Measurements from ENCODE around the gene NINJ2.
"Not testable (repeated sequence)": the region's sequence is repeated elsewhere in the genome, so short reads cannot be mapped to it uniquely, and the experiment has no call there.

Gene NINJ2

GRCh38 chr12:663293-663871 is at the start of gene NINJ2:
TSS of gene NINJ2 (minus strand) at chr12:663445. CDS start at chr12:663360, 85 bp downstream.
- no peak within 1 kb of the TSS for H3K4me3 ChIP-seq (ENCODE audit: insufficient read length, low read depth)
- H3K9me3 ChIP-seq (ENCODE audit: insufficient read depth, low read length) = no peaks in the 10 kb centered on the region
- H3K36me3 ChIP-seq (ENCODE audit: insufficient read depth, insufficient read length, low read length) = no peaks in the 10 kb centered on the region
- DNase-seq (ENCODE audit: low read depth, low spot score) = no peak
- H3K9ac ChIP-seq (ENCODE audit: insufficient read length, low read depth) = no peak within 1 kb of the TSS
- TF ChIP-seq SUZ12 (IDR thresholded peaks at IDR 0.05; ENCODE audit: extremely low read depth, insufficient read depth, insufficient read length) (no peak), YY1 (IDR thresholded peaks at IDR 0.05; ENCODE audit: insufficient read depth, insufficient read length) (no peak), ZNF274 (IDR thresholded peaks at IDR 0.05; ENCODE audit: low read depth, low read length) (no peak)
- H3K27me3 ChIP-seq (ENCODE audit: insufficient read depth, insufficient read length) = no peaks in the 10 kb centered on the region
- H3K4me1 ChIP-seq (ENCODE audit: insufficient read depth, insufficient read length) = peaks cover 9% of the 10 kb centered on the region

DNA sequence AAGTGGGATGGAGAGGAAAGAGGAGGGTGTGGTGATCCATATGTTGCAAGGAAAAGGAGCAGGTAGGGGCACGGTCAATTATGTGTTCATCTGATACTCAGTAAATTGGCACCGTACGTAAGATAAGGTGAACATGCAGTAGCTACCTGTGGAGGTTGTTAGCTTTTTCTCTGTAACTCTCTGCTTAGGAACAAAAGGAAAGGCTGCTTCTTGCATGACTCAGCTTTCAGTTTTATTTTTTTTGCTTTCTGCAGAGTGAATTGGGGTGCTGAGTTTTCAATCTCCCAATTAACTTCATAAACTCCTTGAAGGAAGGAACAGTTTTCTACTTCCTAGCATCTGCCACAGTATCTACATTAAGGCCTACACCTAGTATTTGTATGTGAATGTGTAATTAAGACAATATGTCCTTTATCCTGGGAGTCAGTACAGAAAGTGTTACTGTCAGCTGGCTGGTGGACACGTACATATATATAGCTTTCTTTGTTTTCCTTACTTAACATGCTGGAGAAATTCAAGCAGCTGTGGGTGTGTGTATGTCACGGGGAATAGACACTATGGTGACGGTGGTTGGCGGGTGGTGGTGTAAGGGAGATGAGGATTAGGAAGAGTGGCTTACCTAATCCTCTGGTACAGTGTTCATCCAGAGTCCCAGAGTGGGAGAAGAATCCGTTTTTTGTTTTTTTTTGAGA is 49.1 kb upstream of the NINJ2 start:
- Histone ChIP-seq H3K9me3 (ENCODE audit: insufficient read depth, low read length) (no peaks in the 10 kb centered on the region), H3K4me3 (ENCODE audit: insufficient read length, low read depth) (no peak overlapping the region), H3K36me3 (ENCODE audit: insufficient read depth, insufficient read length, low read length) (no peaks in the 10 kb centered on the region), H3K9ac (ENCODE audit: insufficient read length, low read depth) (no peak overlapping the region), H3K4me1 (ENCODE audit: insufficient read depth, insufficient read length) (peaks cover 9% of the 10 kb centered on the region), H3K27me3 (ENCODE audit: insufficient read depth, insufficient read length) (no peaks in the 10 kb centered on the region)
- TF ChIP-seq YY1 (IDR thresholded peaks at IDR 0.05; ENCODE audit: insufficient read depth, insufficient read length) (no peak), ZNF274 (IDR thresholded peaks at IDR 0.05; ENCODE audit: low read depth, low read length) (no peak)
- DNase-seq (ENCODE audit: low read depth, low spot score) = no peak

DNA sequence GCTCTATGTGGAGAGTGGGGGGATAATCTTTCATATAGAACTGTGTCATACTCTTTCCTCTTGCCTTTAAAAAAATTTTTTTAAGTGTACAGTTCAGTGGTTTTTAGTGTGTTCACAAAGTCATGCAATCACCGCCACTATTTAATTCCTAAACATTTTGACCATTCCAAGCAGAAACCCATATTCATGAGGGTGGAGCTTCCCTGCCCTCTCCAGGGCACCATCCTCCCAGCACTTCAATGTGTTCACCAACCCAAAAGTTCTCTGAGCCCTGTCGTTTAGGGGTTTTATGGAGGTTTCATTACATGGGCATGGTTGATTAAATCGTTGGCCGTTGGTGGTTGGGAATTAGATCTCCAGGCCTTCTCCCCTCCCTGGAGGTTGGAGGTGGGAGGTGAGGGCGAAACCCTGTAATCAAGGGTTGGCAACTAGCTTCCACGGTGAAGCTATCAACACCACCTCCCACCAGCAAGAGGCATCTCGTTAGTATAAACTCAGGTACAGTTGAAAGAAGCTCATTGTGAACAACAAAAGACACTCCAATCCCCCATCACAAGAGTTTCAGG is 46.3 kb upstream of the NINJ2 start:
- H3K9ac ChIP-seq (ENCODE audit: insufficient read length, low read depth) = no peak overlapping the region
- no peaks in the 10 kb centered on the region for H3K27me3 ChIP-seq (ENCODE audit: insufficient read depth, insufficient read length)
- H3K4me1 ChIP-seq (ENCODE audit: insufficient read depth, insufficient read length) = peaks cover 4% of the 10 kb centered on the region
- no peak overlapping the region for H3K4me3 ChIP-seq (ENCODE audit: insufficient read length, low read depth)
- DNase-seq (ENCODE audit: low read depth, low spot score) = no peak
- H3K36me3 ChIP-seq (ENCODE audit: insufficient read depth, insufficient read length, low read length) = no peaks in the 10 kb centered on the region
- no peaks in the 10 kb centered on the region for H3K9me3 ChIP-seq (ENCODE audit: insufficient read depth, low read length)
- TF ChIP-seq YY1 (IDR thresholded peaks at IDR 0.05; ENCODE audit: insufficient read depth, insufficient read length) (no peak), SUZ12 (IDR thresholded peaks at IDR 0.05; ENCODE audit: extremely low read depth, insufficient read depth, insufficient read length) (no peak), ZNF274 (IDR thresholded peaks at IDR 0.05; ENCODE audit: low read depth, low read length) (no peak)

GRCh38 chr12:708084-708483 is 44.8 kb upstream of the NINJ2 start:
- not testable (repeated sequence) for DNase-seq (ENCODE audit: low read depth, low spot score); H3K4me1 ChIP-seq (ENCODE audit: insufficient read depth, insufficient read length); H3K9me3 ChIP-seq (ENCODE audit: insufficient read depth, low read length); H3K27me3 ChIP-seq (ENCODE audit: insufficient read depth, insufficient read length); H3K9ac ChIP-seq (ENCODE audit: insufficient read length, low read depth); H3K36me3 ChIP-seq (ENCODE audit: insufficient read depth, insufficient read length, low read length); H3K4me3 ChIP-seq (ENCODE audit: insufficient read length, low read depth)

DNA sequence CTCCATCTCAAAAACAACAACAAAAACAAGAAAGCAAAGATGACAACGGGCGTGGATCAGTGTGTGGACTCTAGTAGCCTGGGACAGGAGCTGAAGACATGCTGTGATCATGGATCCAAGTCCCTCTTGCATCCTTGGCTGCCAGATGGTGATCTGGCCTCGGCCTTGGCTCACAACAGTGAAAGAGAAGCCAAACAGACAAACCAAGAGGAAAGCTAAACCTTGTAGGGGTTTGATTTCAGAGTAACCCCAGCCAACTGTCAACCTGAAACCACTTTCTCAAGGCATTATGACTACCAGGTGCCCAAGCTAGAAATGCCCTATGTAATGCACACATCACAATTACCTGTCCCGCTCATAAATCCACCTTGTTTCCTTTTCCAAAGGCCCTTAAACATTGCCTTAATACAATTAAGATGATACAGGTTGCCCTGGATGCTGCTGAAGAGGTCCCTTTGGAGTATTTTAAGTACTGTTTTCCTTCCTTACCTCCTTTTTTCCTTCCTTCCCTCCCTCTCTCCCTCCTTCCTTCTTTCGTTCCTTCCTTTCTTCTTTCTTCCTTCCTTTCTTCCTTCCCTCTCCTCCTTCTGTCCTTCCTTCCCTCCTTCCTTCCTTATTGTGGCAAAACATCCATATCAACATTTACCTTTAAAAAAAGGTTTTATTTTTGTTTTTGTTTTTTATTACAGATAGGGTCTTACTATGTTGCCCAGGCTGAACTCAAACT is 41.4 kb upstream of the NINJ2 start:
- no peak for DNase-seq (ENCODE audit: low read depth, low spot score)
- H3K9me3 ChIP-seq (ENCODE audit: insufficient read depth, low read length) = no peaks in the 10 kb centered on the region; the same call in 1 of the 2 replicates
- H3K4me3 ChIP-seq (ENCODE audit: insufficient read length, low read depth) = no peak overlapping the region

DNA sequence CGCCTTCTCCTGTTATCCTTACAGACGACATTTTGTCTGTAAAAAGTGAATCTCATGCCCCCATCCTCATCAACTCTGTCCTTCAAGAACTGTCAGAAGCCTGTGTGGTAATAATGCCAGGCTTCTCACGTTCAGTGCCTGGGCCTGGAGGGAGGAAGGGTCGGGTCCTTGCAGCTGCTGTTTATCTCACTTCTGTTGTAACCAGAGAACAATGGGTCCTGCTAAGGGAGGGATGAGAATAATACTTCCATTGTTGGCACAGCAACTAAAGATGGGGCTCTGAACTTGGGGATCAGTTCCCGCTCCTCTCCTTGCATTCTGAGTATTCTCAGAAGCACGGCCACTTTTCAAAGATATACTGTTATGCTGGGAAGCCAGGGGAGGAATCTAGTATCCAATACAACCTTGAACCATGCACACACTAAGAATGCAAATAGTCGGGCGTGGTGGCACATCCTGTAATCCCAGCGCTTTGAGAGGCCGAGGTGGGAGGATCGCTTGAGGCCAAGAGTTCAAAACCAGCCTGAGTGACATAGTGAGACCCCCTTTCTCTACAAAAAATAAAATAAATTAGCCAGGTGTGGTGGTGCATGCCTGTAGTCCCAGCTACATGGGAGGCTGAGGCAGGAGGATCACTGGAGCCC is 38.8 kb upstream of the NINJ2 start:
- H3K27me3 ChIP-seq (ENCODE audit: insufficient read depth, insufficient read length) = no peaks in the 10 kb centered on the region
- no peak overlapping the region for H3K4me3 ChIP-seq (ENCODE audit: insufficient read length, low read depth)
- H3K9me3 ChIP-seq (ENCODE audit: insufficient read depth, low read length) = peaks cover 23% of the 10 kb centered on the region
- H3K4me1 ChIP-seq (ENCODE audit: insufficient read depth, insufficient read length) = no peaks in the 10 kb centered on the region
- no peak for TF ChIP-seq ZNF274 (IDR thresholded peaks at IDR 0.05; ENCODE audit: low read depth, low read length)
- TF ChIP-seq YY1 (IDR thresholded peaks at IDR 0.05; ENCODE audit: insufficient read depth, insufficient read length) = no peak
- no peak for TF ChIP-seq SUZ12 (IDR thresholded peaks at IDR 0.05; ENCODE audit: extremely low read depth, insufficient read depth, insufficient read length)
- DNase-seq (ENCODE audit: low read depth, low spot score) = no peak
- H3K36me3 ChIP-seq (ENCODE audit: insufficient read depth, insufficient read length, low read length) = no peaks in the 10 kb centered on the region
- H3K9ac ChIP-seq (ENCODE audit: insufficient read length, low read depth) = no peak overlapping the region

More for the DNA sequence above, 41.4 kb upstream of the NINJ2 start:
- TF ChIP-seq YY1 (IDR thresholded peaks at IDR 0.05; ENCODE audit: insufficient read depth, insufficient read length) = no peak
- no peak for TF ChIP-seq ZNF274 (IDR thresholded peaks at IDR 0.05; ENCODE audit: low read depth, low read length)
- no peak for TF ChIP-seq SUZ12 (IDR thresholded peaks at IDR 0.05; ENCODE audit: extremely low read depth, insufficient read depth, insufficient read length)
- H3K9ac ChIP-seq (ENCODE audit: insufficient read length, low read depth) = no peak overlapping the region
- no peaks in the 10 kb centered on the region for H3K36me3 ChIP-seq (ENCODE audit: insufficient read depth, insufficient read length, low read length)
- no peaks in the 10 kb centered on the region for H3K27me3 ChIP-seq (ENCODE audit: insufficient read depth, insufficient read length)
- no peaks in the 10 kb centered on the region for H3K4me1 ChIP-seq (ENCODE audit: insufficient read depth, insufficient read length)

- no peaks in the 10 kb centered on the region for H3K27me3 ChIP-seq (ENCODE audit: insufficient read depth, insufficient read length)
- H3K9me3 ChIP-seq (ENCODE audit: insufficient read depth, low read length) = peaks cover 36% of the 10 kb centered on the region
- no peak for DNase-seq (ENCODE audit: low read depth, low spot score)
- no peak overlapping the region for H3K9ac ChIP-seq (ENCODE audit: insufficient read length, low read depth)
- TF ChIP-seq YY1 (IDR thresholded peaks at IDR 0.05; ENCODE audit: insufficient read depth, insufficient read length) (no peak), SUZ12 (IDR thresholded peaks at IDR 0.05; ENCODE audit: extremely low read depth, insufficient read depth, insufficient read length) (no peak), ZNF274 (IDR thresholded peaks at IDR 0.05; ENCODE audit: low read depth, low read length) (no peak)
- peaks cover 2% of the 10 kb centered on the region for H3K4me1 ChIP-seq (ENCODE audit: insufficient read depth, insufficient read length)
- no peak overlapping the region for H3K4me3 ChIP-seq (ENCODE audit: insufficient read length, low read depth)
- no peaks in the 10 kb centered on the region for H3K36me3 ChIP-seq (ENCODE audit: insufficient read depth, insufficient read length, low read length)
These were observed 36.8 kb upstream of the NINJ2 start for GRCh38 chr12:700016-700415.

- H3K4me1 ChIP-seq (ENCODE audit: insufficient read depth, insufficient read length); H3K4me3 ChIP-seq (ENCODE audit: insufficient read length, low read depth); DNase-seq (ENCODE audit: low read depth, low spot score); H3K36me3 ChIP-seq (ENCODE audit: insufficient read depth, insufficient read length, low read length); H3K9ac ChIP-seq (ENCODE audit: insufficient read length, low read depth); H3K27me3 ChIP-seq (ENCODE audit: insufficient read depth, insufficient read length): not testable (repeated sequence)
- peaks cover 47% of the 10 kb centered on the region for H3K9me3 ChIP-seq (ENCODE audit: insufficient read depth, low read length)
These were observed 35.0 kb upstream of the NINJ2 start for GRCh38 chr12:698222-698621.
